HG03280 (cell line): ENCODE data around the gene SCNN1G.

ENCODE experiments used
- ATAC-seq: cut with Tn5 transposase; IDR thresholded peaks from one replicate; pipeline ENCODE4 v1.9.1; 2021; ENCODE audit warnings: mild to moderate bottlenecking, moderate library complexity; ENCODE audit not compliant: unreplicated experiment

Gene SCNN1G

DNA sequence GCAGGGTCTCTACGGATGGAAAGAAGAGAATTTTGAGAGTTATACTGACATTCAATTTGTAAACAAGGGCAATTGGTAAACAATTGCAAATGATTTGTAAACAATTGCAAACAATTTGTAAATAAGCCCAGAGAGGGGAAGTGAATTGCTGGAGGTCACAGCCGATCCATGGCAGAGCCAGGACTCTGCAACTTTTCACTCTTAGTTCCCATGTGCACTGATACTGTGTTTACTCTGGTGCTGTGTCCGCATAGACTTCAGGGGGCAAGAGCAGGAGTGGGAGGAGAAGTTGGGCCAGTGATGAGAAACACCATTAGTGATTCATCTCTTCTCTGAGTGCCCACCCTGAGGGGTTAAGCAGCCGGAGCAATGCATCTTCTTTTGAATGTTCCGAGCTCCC, 14.0 kb downstream of the SCNN1G start:
- no peak for ATAC-seq

DNA sequence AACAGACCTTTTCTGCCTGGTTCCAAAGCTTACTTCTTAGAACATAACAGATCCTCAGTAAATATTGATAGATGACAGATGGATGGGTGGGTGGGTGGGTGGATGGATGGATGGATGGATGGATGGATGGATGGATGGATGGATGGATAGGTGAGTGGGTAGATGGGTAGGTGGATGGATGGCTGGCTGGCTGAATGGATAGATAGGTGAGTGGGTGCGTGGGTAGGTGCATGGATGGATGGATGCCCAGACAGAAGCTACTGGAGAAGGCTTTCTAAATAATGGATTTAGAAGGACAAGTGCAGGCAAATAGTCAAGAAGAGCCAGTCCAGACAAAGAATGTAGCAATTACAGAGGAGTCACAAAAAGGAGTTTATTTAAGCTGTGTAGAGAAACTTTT, 19.6 kb downstream of the SCNN1G start:
- no peak for ATAC-seq

DNA sequence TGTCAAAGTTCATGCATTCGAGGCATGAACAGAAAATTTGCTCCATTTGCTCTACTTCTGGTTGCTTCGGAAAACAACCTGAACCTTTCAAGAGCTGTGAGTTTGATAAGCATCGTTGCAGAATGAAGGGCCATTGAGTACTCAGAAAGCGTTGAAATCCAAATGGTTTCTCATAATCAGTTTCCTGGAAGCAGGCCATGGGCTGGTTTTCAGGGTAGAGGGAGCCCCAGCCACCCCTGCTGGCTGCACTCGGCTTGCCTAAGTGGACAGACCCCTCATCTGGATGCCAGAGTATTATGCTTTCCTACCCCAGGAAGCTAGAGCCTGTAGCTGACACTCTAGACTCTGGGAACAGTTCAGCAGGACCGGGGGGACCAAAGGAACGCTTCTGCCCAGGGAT, 24.4 kb downstream of the SCNN1G start:
- no peak for ATAC-seq

DNA sequence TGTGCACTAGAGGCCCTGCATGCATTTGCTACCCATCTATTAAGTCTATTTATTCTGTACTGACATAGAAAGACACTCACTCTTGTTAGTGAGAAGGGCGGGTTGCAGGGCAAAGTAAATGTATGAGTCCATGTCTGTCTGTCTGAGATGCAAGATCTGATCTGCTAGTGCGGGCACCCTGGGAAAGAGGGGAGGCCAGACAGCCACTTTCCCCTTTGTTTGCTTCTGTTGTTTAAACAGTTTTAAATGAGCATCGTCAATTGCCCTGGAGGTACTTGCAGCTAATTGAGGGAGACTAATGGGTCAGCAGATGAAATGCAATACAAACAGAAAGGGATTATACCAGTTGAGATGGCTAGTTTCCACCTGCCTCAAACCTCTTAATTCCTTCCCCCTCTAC, 24.9 kb downstream of the SCNN1G start:
- no peak for ATAC-seq

DNA sequence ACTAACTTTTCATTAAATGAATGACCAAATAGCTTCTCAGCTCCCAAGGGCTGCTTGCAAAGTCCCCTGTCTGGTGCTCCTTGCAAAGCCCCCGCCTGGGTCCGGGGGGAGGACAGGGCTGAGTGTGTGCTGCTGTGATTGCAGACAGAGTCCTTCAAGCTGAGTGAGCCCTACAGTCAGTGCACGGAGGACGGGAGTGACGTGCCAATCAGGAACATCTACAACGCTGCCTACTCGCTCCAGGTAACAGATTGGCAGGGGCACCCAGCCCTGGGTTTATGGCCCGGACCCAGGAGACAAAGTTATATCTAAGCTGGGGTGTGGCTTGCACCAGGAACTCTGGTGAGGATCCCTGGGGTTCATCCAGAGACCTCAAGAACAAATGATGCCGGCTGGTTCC, 27.1 kb downstream of the SCNN1G start:
- ATAC-seq = no peak

DNA sequence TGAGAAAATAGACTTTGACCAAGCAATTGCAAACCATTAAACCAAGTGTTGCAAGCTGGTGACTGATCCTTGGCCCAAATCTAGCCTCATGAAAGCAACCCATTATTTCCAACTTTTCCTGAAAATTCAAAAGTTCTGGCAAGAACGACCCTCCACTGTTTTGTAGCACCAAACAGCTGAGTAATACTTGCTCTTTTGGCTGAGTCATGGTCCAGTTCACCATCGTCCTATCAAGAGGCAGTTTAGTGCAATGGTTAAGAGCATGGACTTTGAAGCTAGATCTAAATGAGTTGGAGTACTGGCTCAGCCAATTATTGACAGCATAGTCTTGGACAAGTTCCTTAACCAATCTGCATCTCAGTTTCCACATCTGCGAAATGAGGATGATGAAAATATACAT, 31.3 kb downstream of the SCNN1G start:
- no peak for ATAC-seq

DNA sequence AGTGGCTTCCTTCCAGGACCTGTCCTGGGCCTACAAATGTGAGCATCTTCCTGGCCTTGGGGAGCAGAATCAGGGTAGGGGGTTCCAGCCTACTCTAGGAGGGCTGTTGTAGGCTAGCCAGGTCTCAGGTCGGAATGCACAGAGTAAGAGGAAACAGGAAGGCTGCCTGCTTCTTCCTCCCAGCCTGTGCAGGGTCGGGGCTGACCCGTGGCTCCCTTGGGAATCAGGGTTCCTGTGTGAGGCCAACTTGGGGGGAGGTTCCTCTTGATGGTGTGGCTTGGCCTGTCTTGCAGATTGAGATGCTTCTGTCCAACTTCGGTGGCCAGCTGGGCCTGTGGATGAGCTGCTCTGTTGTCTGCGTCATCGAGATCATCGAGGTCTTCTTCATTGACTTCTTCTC, 32.3 kb downstream of the SCNN1G start:
- no peak for ATAC-seq

DNA sequence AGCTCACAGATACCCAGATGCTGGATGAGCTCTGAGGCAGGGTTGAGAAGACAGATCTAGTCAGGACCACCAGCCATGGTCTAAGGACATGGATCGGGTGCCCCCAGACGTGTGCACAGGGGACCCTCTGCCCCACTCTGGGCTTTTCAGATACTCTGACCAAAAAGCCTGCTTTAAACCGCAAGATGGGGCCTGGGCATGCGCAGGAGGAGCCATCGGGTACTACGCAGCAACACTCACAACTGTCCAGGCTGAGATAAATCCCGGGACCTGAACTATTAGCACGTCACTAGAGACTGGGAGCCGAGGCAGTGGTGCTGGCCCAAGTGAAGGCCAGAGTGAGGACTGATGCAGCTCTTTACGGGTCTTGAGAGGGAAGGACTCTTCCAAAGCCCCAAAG, 32.9 kb downstream of the SCNN1G start:
- no peak for ATAC-seq

DNA sequence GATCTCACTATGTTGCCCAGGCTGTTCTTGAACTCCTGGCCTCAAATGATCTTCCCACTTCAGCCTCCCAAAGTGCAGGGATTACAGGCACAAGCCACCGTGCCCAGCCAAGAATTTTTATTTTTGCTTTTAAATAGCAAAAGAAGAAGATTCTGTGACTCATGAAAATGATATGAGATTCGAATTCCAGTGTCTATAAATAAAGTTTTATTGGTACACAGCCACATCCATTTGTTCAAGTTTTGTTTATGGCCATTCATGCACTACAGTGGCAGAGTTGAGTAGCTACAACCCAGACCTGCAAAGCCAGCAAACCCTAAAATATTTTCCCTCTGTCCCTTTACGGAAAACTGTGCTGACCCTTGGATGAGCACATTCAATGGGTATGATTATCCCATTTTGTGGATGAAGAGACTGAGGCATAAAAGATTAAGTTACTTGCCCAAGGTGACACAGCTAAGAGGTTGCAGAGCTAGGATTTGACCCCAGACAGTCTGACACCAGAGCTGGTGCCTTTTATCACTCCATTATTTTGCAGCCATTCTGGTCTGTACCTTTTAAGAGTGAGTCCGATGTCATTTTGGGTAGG, 34.2 kb downstream of the SCNN1G start:
- ATAC-seq = no peak

DNA sequence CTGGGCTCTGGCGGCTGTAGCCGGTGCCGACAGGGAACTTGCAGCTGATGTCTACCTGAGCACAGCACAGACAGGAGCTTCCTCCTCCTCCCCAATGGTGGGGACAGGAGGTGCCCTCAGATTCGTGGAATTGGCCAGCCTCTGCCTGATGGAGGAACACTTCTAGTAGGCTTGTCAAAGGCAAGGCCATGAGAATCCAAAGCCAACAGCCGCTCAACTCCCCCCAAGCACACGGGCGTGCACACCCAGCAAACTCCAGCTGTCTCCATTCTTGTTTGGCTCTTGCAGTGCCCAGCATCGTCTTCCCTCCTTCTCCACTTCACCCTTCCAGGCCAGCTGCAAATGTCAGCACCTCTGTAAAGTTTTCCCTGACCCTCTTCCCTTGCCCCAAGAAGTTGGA, 35.1 kb downstream of the SCNN1G start:
- ATAC-seq = no peak

DNA sequence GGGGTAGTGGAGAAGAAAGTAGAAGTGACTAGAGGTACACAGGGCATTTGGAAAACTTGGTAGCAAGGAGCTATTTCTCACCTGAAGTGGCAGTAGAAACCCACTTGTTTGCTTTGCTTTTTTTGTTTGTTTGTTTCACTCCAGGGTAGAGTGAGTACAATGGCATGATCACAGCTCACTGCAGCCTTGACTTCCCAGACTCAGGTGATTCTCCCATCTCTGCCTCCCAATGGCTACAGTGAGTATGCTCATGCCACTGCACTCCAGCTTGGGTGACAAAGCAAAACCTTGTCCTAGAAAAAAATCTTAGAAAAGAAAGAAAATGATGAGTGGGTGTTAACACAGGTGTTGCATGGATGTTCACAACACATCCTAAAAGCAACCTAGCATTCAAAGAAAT, 40.4 kb downstream of the SCNN1G start:
- no peak for ATAC-seq

DNA sequence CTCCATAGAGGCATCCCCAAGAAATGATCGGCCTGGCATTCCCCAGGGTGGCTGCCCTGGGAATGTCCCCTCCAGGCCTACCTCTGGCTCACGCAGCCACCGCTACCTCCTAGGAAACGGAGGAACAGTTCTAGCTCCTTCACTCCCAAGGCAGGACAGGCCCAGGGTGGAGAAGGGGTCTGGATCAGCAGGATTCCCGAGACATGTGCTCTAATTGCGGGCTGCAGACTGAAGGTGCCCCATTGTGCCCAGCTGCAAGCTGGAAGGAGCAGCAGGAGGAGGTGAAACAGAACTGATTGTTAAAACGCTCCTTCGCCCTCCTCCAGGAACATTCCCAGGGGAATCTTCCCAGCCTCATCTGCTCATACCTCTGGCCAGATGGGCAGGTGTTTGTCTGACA, 40.8 kb downstream of the SCNN1G start:
- ATAC-seq = no peak

DNA sequence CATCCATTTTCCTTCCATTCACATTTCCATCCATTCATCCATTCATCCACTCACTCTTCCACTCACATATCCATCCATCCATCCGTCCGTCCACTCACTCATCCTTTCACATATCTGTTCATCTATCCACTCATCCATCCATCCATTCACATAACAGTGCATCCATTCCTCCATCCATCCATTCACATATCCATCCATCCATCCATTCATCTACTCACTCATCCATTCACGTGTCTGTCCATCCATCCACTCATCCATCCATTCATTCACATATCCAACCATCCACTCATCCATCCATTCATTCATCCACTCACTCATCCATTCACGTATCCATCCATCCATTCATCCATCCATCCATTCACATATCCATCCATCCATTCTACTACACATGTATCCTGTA, 42.6 kb downstream of the SCNN1G start:
- no peak for ATAC-seq

DNA sequence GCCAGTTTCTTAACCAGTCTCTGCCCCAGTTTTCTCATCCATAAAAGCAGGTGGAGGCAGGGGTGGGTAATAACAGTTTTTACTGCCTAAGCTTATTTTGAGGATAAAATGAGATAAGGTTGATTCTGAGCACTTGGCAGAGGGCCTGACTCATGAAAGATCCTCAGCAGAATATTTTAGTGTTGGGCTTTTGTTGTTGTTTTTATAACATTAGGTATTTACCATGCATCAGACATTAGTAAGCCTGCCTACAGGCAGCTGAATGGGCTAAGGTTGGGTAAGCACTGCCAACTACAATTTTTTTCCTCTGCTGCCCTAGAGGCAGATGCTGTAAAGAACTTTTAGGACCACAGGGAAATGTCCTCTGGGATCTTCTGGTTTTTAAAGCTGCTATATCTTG, 43.1 kb downstream of the SCNN1G start:
- no peak for ATAC-seq

DNA sequence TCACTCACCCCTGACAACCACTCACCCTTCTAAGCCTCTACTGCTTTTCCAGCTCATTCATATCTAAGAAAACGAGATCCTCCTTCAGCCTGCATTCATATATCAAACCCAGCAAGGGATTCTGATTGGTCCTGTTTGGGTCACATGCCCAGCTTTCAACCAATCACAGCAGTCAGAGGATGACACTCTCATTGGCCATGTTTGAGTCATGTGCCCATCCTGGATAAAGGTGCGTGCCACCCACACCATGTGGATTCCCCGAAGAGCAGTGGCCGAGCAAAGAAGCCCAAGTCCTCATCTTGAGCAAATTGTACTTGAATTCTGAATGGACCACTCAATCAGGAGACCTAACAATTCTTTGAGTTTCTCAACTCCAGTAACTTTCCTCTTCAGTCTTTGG, 45.0 kb downstream of the SCNN1G start:
- ATAC-seq = no peak

DNA sequence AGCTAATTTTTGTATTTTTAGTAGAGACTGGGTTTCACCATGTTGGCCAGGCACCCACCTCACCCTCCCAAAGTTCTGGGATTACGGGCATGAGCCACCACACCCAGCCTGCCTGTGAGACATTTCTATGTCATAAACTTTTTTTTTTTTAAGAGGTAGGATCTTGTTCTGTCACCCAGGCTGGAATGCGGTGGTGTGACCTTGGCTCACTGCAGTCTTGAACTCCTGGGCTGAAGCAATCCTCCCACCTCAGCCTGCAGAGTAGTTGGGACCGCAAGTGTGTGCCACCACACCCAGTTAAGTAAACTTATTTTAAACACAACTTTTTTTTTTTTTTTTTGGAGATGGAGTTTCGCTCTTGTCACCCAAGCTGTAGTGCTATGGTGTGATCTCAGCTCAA, 47.2 kb downstream of the SCNN1G start:
- ATAC-seq = no peak

DNA sequence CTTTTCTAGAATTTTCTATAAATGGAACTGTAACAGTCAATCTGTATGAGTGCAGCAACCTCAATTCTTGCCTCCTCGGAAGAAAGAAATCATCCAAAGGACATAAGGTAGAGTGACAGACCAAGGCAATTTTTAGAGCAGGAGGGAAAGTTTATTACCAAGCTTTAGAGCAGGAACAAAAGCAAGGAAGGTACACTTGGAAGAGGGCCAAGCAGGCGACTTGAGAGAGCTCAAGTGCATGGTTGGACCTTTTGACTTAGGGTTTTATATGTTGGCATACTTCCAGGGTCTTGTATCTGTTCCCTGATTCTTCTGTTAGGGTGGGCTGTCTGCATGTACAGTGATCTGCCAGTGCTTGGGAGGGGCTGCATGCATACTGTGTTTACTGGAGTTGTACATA, 50.3 kb downstream of the SCNN1G start:
- ATAC-seq = no peak

DNA sequence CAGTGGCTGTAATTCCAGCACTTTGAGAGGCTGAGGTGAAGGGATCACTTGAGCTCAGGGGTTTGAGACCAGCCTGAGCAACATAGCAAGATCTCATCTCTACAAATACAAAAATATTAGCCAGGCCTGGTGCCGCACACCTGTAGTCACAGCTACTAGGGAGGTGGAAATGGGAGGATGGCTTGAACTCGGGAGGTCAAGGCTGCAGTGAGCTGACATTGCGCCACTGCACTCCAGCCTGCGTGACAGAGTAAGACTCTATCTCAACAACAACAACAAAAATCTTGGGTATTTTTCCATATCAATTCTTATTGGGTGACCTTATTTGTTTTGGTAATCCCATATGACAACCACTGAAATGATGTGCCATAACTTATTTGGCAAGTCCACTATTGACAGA, 52.6 kb downstream of the SCNN1G start:
- ATAC-seq = no peak

DNA sequence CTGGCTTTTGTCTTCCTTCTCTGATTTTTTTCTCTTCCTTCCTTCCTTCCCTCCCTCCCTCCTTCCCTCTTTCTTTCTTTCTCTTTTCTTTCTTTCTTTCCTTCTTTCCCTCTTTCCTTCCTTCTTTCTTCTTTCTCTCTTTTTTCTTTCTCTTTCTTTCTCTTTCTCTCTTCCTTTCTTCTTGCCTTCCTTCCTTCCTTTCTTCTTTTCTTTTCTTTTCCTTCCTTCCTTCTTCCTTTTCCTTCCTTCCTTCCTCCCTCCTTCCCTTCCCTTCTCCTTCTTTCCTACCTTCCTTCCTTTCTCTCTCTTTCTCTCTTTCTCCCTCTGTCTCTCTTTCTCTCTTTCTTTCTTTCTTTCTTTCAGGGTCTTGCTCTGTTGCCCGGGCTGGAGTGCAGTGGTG, 54.4 kb downstream of the SCNN1G start:
- no peak for ATAC-seq

DNA sequence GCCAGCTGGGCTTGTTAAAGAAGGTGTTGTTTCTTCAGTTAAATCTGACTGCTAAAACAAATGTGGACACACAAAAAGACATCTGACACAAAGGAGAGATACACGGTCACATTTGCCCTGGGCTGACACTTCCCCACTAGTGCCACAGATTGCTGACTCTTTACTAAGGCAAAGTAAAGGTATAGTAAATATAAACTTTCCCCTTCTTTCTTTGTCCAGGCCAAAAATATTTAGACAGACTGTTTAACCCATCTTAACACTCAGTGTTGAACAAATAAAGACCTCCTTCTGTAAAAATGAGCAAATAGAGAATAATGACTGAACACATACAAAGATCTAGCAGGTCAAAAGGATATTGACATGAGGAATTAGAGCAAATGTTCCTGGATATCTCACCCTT, 58.4 kb downstream of the SCNN1G start:
- no peak for ATAC-seq

DNA sequence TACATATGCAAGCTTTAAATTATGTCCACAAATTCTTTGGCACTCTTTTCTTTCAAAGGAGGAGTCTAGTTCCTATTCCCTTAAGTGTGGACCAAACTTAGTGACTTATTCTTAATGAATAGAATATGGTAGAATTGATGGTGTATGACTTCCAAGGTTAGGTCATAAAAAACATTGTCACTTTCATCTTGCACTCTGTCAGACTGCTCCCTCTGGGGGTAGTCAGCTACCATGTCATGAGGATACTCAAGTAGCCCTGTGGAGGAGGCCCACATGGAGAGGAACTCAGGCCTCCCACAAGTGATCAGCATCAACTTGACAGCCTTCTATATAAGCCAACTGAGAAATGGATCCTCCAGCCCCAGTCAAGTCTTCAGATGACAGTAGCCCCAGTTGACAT, 61.6 kb downstream of the SCNN1G start:
- ATAC-seq = no peak

DNA sequence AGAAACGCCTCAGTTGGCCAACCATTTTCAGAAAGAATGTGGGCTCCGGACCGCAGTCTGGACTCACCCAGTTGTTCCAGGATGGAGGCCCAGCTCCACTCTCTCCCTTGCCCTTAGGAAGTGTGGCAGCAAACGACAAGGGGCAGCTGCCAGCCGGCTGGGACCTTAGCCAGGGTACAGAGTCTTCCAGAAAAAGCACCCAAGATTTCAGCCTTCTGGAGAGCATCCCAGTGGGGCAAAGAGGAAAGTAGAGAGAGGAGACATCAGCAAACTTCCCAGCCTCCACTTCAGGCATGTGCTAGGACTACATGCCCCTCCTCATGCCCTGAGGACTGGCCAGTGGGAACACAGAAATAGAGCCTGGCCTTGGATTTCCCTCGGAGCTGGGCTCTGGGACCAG, 62.7 kb downstream of the SCNN1G start:
- no peak for ATAC-seq

DNA sequence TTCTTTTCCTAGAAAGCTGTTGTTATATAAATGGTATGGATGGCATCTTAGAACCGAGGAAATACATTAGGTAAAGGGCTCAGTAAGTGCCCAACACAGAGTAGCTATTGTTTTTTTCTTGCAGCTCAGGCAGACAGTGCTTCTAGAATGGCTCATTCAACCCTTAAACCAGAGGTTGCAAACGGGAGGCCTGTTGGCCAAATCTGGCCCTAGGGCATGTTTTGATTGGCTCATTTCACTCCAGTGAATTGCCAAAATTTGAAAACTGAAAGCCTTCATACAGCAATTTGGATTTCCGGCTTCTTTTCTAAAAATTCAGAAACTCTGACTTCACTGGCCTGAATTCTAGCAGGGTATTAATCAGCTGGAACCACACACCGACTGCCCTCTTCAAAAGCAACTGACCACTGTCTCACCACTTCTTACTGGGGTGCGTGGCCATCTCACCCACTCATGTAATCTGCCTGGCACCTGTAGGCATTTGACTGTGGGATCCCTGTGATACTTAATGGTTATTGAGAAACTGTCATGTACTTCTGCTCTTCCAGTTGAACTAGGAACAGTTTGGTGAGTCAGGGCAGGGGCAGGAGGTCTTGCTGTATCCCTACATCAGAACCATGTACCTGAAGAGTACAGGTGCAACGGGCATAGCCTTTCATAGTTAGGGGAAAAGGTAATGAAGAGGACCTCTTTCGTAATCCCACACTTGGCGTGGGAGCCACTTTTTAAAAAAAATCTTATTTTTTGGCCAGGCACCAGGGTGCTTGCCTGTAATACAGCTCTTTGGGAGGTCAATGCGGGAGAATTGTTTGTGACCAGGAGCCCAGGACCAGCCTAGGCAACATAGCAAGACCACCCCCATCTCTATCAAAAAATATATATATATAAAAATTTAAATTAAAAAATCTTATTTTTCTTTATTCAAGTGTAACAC, 66.0 kb downstream of the SCNN1G start:
- no peak for ATAC-seq
